Natural killer cell (primary cell): Measurements from ENCODE around the gene TSPOAP1. TPM values are rescaled to one million over a fixed set of nuclear protein-coding genes. Genes with fewer than 3 reads are reported as not detected.

Experiments
- ATAC-seq, 3 donors: fragments of 150-1000 bp in 2 of 3; fragments of 200-7000 bp in 1 of 3; cut with Tn5 transposase; 1 replicate in 1 of 3; 2 replicates in 2 of 3; pipeline ENCODE4 v1.10.0; 2021; ENCODE audit warnings: mild to moderate bottlenecking in 2 of 3, moderate library complexity in 2 of 3
- DNase-seq, 2 donors: peaks; one replicate each; pipeline versions ENCODE4 v3.0.0 to v3.0.0-alpha.2; 2013 to 2021; ENCODE audit warnings: mixed read lengths in 1 of 2
- H3K27ac ChIP-seq: one replicate; pipeline ENCODE4 v1.5.1; 2013; ENCODE audit warnings: mild to moderate bottlenecking, low read length
- H3K27me3 ChIP-seq: one replicate; pipeline ENCODE4 v1.6.1; 2013; ENCODE audit warnings: low read length; ENCODE audit not compliant: control insufficient read depth, insufficient read depth
- H3K36me3 ChIP-seq: one replicate; pipeline ENCODE4 v1.6.1; 2013; ENCODE audit warnings: low read length; ENCODE audit not compliant: control insufficient read depth, insufficient read depth
- H3K4me1 ChIP-seq: one replicate; pipeline ENCODE4 v1.6.1; 2013; ENCODE audit warnings: low read length; ENCODE audit not compliant: control insufficient read depth, insufficient read depth
- H3K4me3 ChIP-seq: one replicate; pipeline ENCODE4 v1.5.1; 2013; ENCODE audit warnings: low read length
- H3K9me3 ChIP-seq: one replicate; pipeline ENCODE4 v1.6.1; 2013; ENCODE audit warnings: low read length; ENCODE audit not compliant: control insufficient read depth, insufficient read depth
- H3K27ac Mint-ChIP-seq, 2 donors: one replicate each; pipeline ENCODE4 v1.8.0; 2022; ENCODE audit warnings: mild to moderate bottlenecking in 2 of 2, mixed read lengths in 2 of 2, moderate library complexity in 1 of 2
- H3K27me3 Mint-ChIP-seq, 2 donors: one replicate each; pipeline ENCODE4 v1.8.0; 2022; ENCODE audit warnings: low read depth in 2 of 2, mixed read lengths in 2 of 2
- H3K36me3 Mint-ChIP-seq: one replicate; pipeline ENCODE4 v1.8.0; 2022; ENCODE audit warnings: mixed read lengths
- H3K4me1 Mint-ChIP-seq, 2 donors: one replicate each; pipeline ENCODE4 v1.8.0; 2022; ENCODE audit warnings: mixed read lengths in 2 of 2
- H3K4me3 Mint-ChIP-seq: one replicate; pipeline ENCODE4 v1.8.0; 2022; ENCODE audit warnings: mild to moderate bottlenecking, moderate library complexity, mixed read lengths
- H3K9me3 Mint-ChIP-seq, 2 donors: one replicate each; pipeline ENCODE4 v1.8.0; 2022; ENCODE audit warnings: mixed read lengths in 2 of 2
- WGBS: methylation state at CpG from one replicate; pipeline ENCODE4 v1.1.7; 2013; ENCODE audit warnings: missing lambda C conversion rate; ENCODE audit not compliant: insufficient coverage; 5-methylcytosine and 5-hydroxymethylcytosine counted together
- intact Hi-C: fragments of 100-400 bp; cut with micrococcal nuclease; formaldehyde crosslinking; loops from one replicate; pipeline ENCODE4 v1.14.2; 2022
- total RNA-seq, 4 donors: library from RNA; stranded (reverse); fragments of 120-200 nt in 1 of 4; gene quantifications; one replicate each; pipeline versions ENCODE4 v1.2.3 to v1.2.4, GENCODE V29; 2013 to 2022
- TF ChIP-seq, protein P1 (sequence below): fragments of 200-600 bp; IDR thresholded peaks from one replicate; pipeline ENCODE4 v1.8.0; 2022; ENCODE audit warnings: antibody characterized with exemption

The TSPOAP1 gene
- total RNA-seq, 3 donors from 2014 or later (not counting 1 experiment from before 2014, with no cell fraction given): 176 to 282 (median 246) TPM

DNA sequence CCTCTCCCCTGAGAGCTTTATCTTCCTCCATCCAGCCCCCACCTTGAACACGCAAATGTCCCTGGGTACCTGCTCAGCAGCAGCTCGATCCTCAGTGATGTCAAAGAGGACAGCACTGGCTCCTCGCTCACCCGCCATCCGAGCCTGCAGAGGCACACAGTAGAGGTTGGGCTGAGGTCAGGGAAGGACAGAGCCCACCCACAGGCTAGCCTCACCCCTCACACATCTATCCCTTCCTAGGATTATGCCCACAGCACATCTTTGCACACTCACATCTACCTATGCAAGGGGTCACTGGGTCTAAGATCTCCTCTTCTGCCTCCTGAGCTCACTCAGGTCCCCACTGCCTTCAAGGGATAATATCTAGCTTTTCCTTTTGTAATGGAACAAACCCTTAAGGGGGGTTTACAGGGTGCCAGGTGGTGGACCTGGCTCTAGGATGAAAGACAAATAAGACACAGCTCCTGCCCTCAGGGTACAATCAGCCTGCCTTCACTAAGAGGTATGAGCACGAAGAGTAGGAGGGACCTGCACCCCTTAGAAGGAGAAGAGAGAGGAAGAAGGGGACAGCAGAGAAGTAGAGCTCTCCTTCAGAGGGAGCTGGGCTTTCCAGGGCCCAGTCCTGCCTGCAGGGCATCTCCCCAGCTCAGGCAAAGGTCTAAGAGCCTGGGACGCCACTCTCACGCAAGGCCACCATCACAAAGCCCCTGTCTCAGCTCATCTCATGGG lies 35.0 kb upstream of the TSPOAP1 start:
- no peaks in the 10 kb centered on the region for H3K9me3 Mint-ChIP-seq
- no peaks in the 10 kb centered on the region for H3K27me3 ChIP-seq
- H3K36me3 Mint-ChIP-seq: no peaks in the 10 kb centered on the region
- no peaks in the 10 kb centered on the region for H3K27me3 Mint-ChIP-seq
- H3K27ac ChIP-seq: no peak overlapping the region
- intact Hi-C loops: no loop called here
- H3K36me3 ChIP-seq: no peaks in the 10 kb centered on the region
- 94% methylated on average over 8 of the region's 8 CpGs for WGBS
- TF ChIP-seq, protein P1, sequence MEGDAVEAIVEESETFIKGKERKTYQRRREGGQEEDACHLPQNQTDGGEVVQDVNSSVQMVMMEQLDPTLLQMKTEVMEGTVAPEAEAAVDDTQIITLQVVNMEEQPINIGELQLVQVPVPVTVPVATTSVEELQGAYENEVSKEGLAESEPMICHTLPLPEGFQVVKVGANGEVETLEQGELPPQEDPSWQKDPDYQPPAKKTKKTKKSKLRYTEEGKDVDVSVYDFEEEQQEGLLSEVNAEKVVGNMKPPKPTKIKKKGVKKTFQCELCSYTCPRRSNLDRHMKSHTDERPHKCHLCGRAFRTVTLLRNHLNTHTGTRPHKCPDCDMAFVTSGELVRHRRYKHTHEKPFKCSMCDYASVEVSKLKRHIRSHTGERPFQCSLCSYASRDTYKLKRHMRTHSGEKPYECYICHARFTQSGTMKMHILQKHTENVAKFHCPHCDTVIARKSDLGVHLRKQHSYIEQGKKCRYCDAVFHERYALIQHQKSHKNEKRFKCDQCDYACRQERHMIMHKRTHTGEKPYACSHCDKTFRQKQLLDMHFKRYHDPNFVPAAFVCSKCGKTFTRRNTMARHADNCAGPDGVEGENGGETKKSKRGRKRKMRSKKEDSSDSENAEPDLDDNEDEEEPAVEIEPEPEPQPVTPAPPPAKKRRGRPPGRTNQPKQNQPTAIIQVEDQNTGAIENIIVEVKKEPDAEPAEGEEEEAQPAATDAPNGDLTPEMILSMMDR: no peak
- H3K27ac Mint-ChIP-seq: no peak overlapping the region
- H3K9me3 ChIP-seq: no peaks in the 10 kb centered on the region
- H3K4me3 Mint-ChIP-seq: no peak overlapping the region
- peaks cover under 1% of the 10 kb centered on the region for H3K4me1 ChIP-seq
- peaks cover 5 to 8% of the 10 kb centered on the region in 2 donors for H3K4me1 Mint-ChIP-seq
- no peak for DNase-seq
- ATAC-seq: no peak
- H3K4me3 ChIP-seq: no peak overlapping the region

DNA sequence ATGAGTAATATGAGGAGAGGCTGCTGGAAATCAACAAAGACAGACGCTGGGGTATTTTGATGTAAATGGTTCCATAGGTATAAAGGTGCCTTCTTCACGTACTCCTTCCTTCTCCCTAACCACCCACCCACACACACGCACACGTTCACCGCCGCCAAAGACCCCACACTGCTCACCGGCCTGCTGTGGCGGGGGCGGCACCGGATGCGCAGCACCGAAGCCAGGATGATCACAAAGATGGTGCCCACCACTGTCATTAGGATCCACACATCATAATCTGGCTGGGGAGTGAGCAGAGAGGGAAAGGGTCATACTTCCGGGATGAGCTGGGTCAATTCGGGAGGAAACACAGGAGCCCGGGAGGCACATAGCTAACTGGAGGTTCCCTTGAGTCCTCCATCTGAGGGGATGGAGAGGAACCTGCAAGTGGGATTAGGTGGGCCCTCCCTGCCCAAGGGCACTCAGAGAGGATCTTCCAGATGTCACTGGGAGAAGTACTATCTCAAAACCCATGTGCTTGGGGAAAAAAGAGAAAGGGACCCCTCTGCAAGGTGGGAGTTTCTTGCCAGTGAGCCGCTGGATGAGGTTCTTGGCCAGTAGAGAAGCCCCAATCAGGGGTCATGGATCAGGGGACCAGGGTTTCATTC lies 33.9 kb upstream of the TSPOAP1 start:
- H3K9me3 ChIP-seq: no peaks in the 10 kb centered on the region
- DNase-seq (no peak), ATAC-seq (no peak)
- no peak overlapping the region for H3K27ac Mint-ChIP-seq
- H3K4me3 Mint-ChIP-seq: no peak overlapping the region
- H3K9me3 Mint-ChIP-seq: no peaks in the 10 kb centered on the region
- H3K4me1 ChIP-seq: no peaks in the 10 kb centered on the region
- H3K27me3 ChIP-seq: no peaks in the 10 kb centered on the region
- H3K36me3 Mint-ChIP-seq: no peaks in the 10 kb centered on the region
- peaks cover 4 to 8% of the 10 kb centered on the region in 2 donors for H3K4me1 Mint-ChIP-seq
- H3K4me3 ChIP-seq: no peak overlapping the region
- intact Hi-C loops: no loop called here
- TF ChIP-seq, protein P1: no peak
- 96% methylated on average over 15 of the region's 16 CpGs for WGBS
- no peak overlapping the region for H3K27ac ChIP-seq
- no peaks in the 10 kb centered on the region for H3K36me3 ChIP-seq
- no peaks in the 10 kb centered on the region for H3K27me3 Mint-ChIP-seq

GRCh38 chr17:58360296-58361063 lies 31.9 kb upstream of the TSPOAP1 start:
- H3K27ac Mint-ChIP-seq: no peak overlapping the region
- H3K36me3 Mint-ChIP-seq: no peaks in the 10 kb centered on the region
- H3K4me1 Mint-ChIP-seq: peaks cover 10 to 17% of the 10 kb centered on the region in 2 donors
- no peaks in the 10 kb centered on the region for H3K27me3 Mint-ChIP-seq
- ATAC-seq: no peak
- H3K4me1 ChIP-seq: no peaks in the 10 kb centered on the region
- intact Hi-C loops: no loop called here
- no peak for DNase-seq
- TF ChIP-seq, protein P1: no peak
- H3K9me3 ChIP-seq: no peaks in the 10 kb centered on the region
- H3K4me3 ChIP-seq: no peak overlapping the region
- no peak overlapping the region for H3K27ac ChIP-seq
- no peaks in the 10 kb centered on the region for H3K27me3 ChIP-seq
- H3K4me3 Mint-ChIP-seq: no peak overlapping the region
- peaks cover 4% of the 10 kb centered on the region for H3K36me3 ChIP-seq
- WGBS: 88% methylated on average over 5 of the region's 5 CpGs
- H3K9me3 Mint-ChIP-seq: no peaks in the 10 kb centered on the region
